ENCODE data around the gene USP17L13. TPM values are rescaled to one million over a fixed set of nuclear protein-coding genes. Genes with fewer than 3 reads are reported as not detected.
"Not testable (repeated sequence)": the region's sequence is repeated elsewhere in the genome, so short reads cannot be mapped to it uniquely, and the experiment has no call there.

The USP17L13 gene
- polyA plus RNA-seq (ENCODE audit: insufficient read length in 4 of 4): not detected

DNA sequence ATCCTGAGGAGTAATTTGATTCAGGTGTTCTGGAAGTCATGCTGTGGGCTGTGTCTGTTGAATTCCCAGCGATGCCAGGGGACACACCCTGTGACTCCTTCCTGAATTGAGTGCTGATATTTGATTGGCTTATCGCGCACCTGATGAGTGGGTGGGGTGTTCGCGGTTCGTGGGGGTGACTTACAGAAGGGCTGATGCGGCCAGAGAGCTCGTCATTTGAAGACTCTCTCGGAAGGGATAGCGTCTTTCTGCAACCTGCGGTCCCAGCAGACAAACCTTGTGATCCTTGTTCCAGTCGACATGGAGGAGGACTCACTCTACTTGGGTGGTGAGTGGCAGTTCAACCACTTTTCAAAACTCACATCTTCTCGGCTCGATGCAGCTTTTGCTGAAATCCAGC lies at the start of gene USP17L13:
Gene USP17L13 (plus strand): TSS at position 301 of the 400 bp plus-strand sequence. CDS start 0 bp downstream, at position 301.
- not testable (repeated sequence) for DNase-seq (ENCODE audit: low read depth in 4 of 4, low spot score in 3 of 4)

GRCh38 chr4:9210357-9210756 lies 14.3 kb upstream of the USP17L13 start, which contains the start of gene USP17L10:
USP17L10 (plus strand) TSS chr4:9210657; CDS start chr4:9210657, 0 bp downstream.
- DNase-seq (ENCODE audit: low read depth in 4 of 4, low spot score in 3 of 4): not testable (repeated sequence)

- not testable (repeated sequence) for DNase-seq (ENCODE audit: low read depth in 4 of 4, low spot score in 3 of 4)
These were observed 10.0 kb upstream of the USP17L13 start for GRCh38 chr4:9214701-9215100.

- DNase-seq (ENCODE audit: low read depth in 4 of 4, low spot score in 3 of 4): not testable (repeated sequence)
These were observed 9.6 kb upstream of the USP17L13 start, which contains the start of gene USP17L11 for GRCh38 chr4:9215105-9215504. USP17L11 (plus strand) TSS chr4:9215405; CDS start chr4:9215405, 0 bp downstream.

DNA sequence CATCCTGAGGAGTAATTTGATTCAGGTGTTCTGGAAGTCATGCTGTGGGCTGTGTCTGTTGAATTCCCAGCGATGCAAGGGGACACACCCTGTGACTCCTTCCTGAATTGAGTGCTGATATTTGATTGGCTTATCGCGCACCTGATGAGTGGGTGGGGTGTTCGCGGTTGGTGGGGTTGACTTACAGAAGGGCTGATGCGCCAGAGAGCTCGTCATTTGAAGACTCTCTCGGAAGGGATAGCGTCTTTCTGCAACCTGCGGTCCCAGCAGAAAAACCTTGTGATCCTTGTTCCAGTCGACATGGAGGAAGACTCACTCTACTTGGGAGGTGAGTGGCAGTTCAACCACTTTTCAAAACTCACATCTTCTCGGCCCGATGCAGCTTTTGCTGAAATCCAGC lies 4.8 kb upstream of the USP17L13 start, which contains the start of gene USP17L12:
Gene USP17L12 (plus strand): TSS at position 301 of the 400 bp plus-strand sequence. CDS start 0 bp downstream, at position 301.
- DNase-seq (ENCODE audit: low read depth in 4 of 4, low spot score in 3 of 4): not testable (repeated sequence)

DNA sequence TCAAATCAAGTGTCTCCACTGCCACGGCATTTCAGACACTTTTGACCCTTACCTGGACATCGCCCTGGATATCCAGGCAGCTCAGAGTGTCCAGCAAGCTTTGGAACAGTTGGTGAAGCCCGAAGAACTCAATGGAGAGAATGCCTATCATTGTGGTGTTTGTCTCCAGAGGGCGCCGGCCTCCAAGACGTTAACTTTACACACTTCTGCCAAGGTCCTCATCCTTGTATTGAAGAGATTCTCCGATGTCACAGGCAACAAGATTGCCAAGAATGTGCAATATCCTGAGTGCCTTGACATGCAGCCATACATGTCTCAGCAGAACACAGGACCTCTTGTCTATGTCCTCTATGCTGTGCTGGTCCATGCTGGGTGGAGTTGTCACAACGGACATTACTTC lies 5.6 kb downstream of the USP17L13 start:
- DNase-seq (ENCODE audit: low read depth in 4 of 4, low spot score in 3 of 4): not testable (repeated sequence)

DNA sequence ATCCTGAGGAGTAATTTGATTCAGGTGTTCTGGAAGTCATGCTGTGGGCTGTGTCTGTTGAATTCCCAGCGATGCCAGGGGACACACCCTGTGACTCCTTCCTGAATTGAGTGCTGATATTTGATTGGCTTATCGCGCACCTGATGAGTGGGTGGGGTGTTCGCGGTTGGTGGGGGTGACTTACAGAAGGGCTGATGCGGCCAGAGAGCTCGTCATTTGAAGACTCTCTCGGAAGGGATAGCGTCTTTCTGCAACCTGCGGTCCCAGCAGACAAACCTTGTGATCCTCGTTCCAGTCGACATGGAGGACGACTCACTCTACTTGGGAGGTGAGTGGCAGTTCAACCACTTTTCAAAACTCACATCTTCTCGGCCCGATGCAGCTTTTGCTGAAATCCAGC lies 9.4 kb downstream of the USP17L13 start, which contains the start of gene USP17L15:
Gene USP17L15 (plus strand): TSS at position 301 of the 400 bp plus-strand sequence. CDS start 0 bp downstream, at position 301.
- DNase-seq (ENCODE audit: low read depth in 4 of 4, low spot score in 3 of 4): not testable (repeated sequence)

GRCh38 chr4:9238461-9238860 lies 13.8 kb downstream of the USP17L13 start:
- DNase-seq (ENCODE audit: low read depth in 4 of 4, low spot score in 3 of 4): not testable (repeated sequence)

- DNase-seq (ENCODE audit: low read depth in 4 of 4, low spot score in 3 of 4): not testable (repeated sequence)
These were observed 18.9 kb downstream of the USP17L13 start, which contains the start of gene USP17L17 for GRCh38 chr4:9243579-9243978. USP17L17 (plus strand) TSS chr4:9243879; CDS start chr4:9243879, 0 bp downstream.

DNA sequence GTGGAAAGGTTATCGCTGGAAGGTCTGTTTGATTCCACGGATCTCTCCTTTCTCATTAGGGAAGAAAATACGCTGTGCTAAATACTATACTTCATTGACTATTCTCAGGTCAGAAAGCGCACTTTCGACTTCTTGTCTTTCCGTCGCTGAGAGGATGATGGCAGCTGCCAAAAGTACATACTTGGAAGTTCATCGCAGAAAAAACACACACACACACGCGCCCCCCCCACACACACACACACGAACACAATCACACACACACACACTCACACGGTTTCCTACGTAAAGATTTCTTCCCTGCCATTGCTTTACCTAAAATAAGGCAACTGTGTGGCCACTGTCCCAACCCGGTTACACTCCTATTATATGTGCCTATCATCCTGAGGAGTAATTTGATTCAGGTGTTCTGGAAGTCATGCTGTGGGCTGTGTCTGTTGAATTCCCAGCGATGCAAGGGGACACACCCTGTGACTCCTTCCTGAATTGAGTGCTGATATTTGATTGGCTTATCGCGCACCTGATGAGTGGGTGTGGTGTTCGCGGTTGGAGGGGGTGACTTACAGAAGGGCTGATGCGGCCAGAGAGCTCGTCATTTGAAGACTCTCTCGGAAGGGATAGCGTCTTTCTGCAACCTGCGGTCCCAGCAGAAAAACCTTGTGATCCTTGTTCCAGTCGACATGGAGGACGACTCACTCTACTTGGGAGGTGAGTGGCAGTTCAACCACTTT lies 23.4 kb downstream of the USP17L13 start, which contains the start of gene USP17L18:
Gene USP17L18 (plus strand): TSS at position 678 of the 728 bp plus-strand sequence. CDS start 0 bp downstream, at position 678.
- not testable (repeated sequence) for DNase-seq (ENCODE audit: low read depth in 4 of 4, low spot score in 3 of 4)

DNA sequence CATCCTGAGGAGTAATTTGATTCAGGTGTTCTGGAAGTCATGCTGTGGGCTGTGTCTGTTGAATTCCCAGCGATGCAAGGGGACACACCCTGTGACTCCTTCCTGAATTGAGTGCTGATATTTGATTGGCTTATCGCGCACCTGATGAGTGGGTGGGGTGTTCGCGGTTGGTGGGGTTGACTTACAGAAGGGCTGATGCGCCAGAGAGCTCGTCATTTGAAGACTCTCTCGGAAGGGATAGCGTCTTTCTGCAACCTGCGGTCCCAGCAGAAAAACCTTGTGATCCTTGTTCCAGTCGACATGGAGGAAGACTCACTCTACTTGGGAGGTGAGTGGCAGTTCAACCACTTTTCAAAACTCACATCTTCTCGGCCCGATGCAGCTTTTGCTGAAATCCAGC lies 28.4 kb downstream of the USP17L13 start, which contains the start of gene USP17L19:
Gene USP17L19 (plus strand): TSS at position 301 of the 400 bp plus-strand sequence. CDS start 0 bp downstream, at position 301.
- DNase-seq (ENCODE audit: low read depth in 4 of 4, low spot score in 3 of 4): not testable (repeated sequence)

DNA sequence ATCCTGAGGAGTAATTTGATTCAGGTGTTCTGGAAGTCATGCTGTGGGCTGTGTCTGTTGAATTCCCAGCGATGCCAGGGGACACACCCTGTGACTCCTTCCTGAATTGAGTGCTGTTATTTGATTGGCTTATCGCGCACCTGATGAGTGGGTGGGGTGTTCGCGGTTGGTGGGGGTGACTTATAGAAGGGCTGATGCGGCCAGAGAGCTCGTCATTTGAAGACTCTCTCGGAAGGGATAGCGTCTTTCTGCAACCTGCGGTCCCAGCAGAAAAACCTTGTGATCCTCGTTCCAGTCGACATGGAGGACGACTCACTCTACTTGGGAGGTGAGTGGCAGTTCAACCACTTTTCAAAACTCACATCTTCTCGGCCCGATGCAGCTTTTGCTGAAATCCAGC lies 33.1 kb downstream of the USP17L13 start, which contains the start of gene USP17L20:
Gene USP17L20 (plus strand): TSS at position 301 of the 400 bp plus-strand sequence. CDS start 0 bp downstream, at position 301.
- DNase-seq (ENCODE audit: low read depth in 4 of 4, low spot score in 3 of 4): not testable (repeated sequence)

DNA sequence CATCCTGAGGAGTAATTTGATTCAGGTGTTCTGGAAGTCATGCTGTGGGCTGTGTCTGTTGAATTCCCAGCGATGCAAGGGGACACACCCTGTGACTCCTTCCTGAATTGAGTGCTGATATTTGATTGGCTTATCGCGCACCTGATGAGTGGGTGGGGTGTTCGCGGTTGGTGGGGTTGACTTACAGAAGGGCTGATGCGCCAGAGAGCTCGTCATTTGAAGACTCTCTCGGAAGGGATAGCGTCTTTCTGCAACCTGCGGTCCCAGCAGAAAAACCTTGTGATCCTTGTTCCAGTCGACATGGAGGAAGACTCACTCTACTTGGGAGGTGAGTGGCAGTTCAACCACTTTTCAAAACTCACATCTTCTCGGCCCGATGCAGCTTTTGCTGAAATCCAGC lies 37.9 kb downstream of the USP17L13 start, which contains the start of gene USP17L21:
Gene USP17L21 (plus strand): TSS at position 301 of the 400 bp plus-strand sequence. CDS start 0 bp downstream, at position 301.
- DNase-seq (ENCODE audit: low read depth in 4 of 4, low spot score in 3 of 4): not testable (repeated sequence)

- not testable (repeated sequence) for DNase-seq (ENCODE audit: low read depth in 4 of 4, low spot score in 3 of 4)
These were observed 42.6 kb downstream of the USP17L13 start, which contains the start of gene USP17L22 for GRCh38 chr4:9267319-9267718. USP17L22 (plus strand) TSS chr4:9267619; CDS start chr4:9267619, 0 bp downstream.

- DNase-seq (ENCODE audit: low read depth in 4 of 4, low spot score in 3 of 4): not testable (repeated sequence)
These were observed 47.0 kb downstream of the USP17L13 start for GRCh38 chr4:9271719-9272118.

Other genes with a start within 250 kb of the USP17L13 start
- gene FAM90A26, start 54.5 kb upstream of the USP17L13 start, polyA plus RNA-seq (ENCODE audit: insufficient read length in 4 of 4): under 1 TPM in 1 of 4 donors, not detected in 3; 0.06 TPM
- not detected for gene USP17L10, start 14.2 kb upstream of the USP17L13 start, polyA plus RNA-seq (ENCODE audit: insufficient read length in 4 of 4)
- gene USP17L11, start 9.5 kb upstream of the USP17L13 start, polyA plus RNA-seq (ENCODE audit: insufficient read length in 4 of 4): not detected
- gene USP17L12, start 4.7 kb upstream of the USP17L13 start, polyA plus RNA-seq (ENCODE audit: insufficient read length in 4 of 4): not detected
- gene USP17L15, start 9.5 kb downstream of the USP17L13 start, polyA plus RNA-seq (ENCODE audit: insufficient read length in 4 of 4): not detected
- gene USP17L17, start 19.0 kb downstream of the USP17L13 start, polyA plus RNA-seq (ENCODE audit: insufficient read length in 4 of 4): not detected
- gene USP17L18, start 23.7 kb downstream of the USP17L13 start, polyA plus RNA-seq (ENCODE audit: insufficient read length in 4 of 4): not detected
- gene USP17L19, start 28.5 kb downstream of the USP17L13 start, polyA plus RNA-seq (ENCODE audit: insufficient read length in 4 of 4): not detected
- not detected for gene USP17L20, start 33.2 kb downstream of the USP17L13 start, polyA plus RNA-seq (ENCODE audit: insufficient read length in 4 of 4)
- gene USP17L21, start 38.0 kb downstream of the USP17L13 start, polyA plus RNA-seq (ENCODE audit: insufficient read length in 4 of 4): not detected
- gene USP17L22, start 42.7 kb downstream of the USP17L13 start, polyA plus RNA-seq (ENCODE audit: insufficient read length in 4 of 4): not detected
- not detected for gene USP17L24, start 100.3 kb downstream of the USP17L13 start, polyA plus RNA-seq (ENCODE audit: insufficient read length in 4 of 4)
- not detected for gene USP17L25, start 105.0 kb downstream of the USP17L13 start, polyA plus RNA-seq (ENCODE audit: insufficient read length in 4 of 4)
- gene USP17L26, start 109.8 kb downstream of the USP17L13 start, polyA plus RNA-seq (ENCODE audit: insufficient read length in 4 of 4): not detected
- gene USP17L5, start 114.5 kb downstream of the USP17L13 start, polyA plus RNA-seq (ENCODE audit: insufficient read length in 4 of 4): not detected
- not detected for gene USP17L27, start 119.3 kb downstream of the USP17L13 start, polyA plus RNA-seq (ENCODE audit: insufficient read length in 4 of 4)
- not detected for gene USP17L28, start 124.0 kb downstream of the USP17L13 start, polyA plus RNA-seq (ENCODE audit: insufficient read length in 4 of 4)
- gene USP17L29, start 128.7 kb downstream of the USP17L13 start, polyA plus RNA-seq (ENCODE audit: insufficient read length in 4 of 4): not detected
- not detected for gene USP17L30, start 138.2 kb downstream of the USP17L13 start, polyA plus RNA-seq (ENCODE audit: insufficient read length in 4 of 4)
- not detected for gene DEFB131A, start 219.5 kb downstream of the USP17L13 start, polyA plus RNA-seq (ENCODE audit: insufficient read length in 4 of 4)

Data from left renal pelvis (tissue), 4 donors.